Measurements from ENCODE around the gene BRPF3.

Gene BRPF3

GRCh38 chr6:36272234-36272633, 75.7 kb downstream of the BRPF3 start:
- DNase-seq: no peak

- DNase-seq: no peak
Measured at GRCh38 chr6:36273067-36273466, 76.5 kb downstream of the BRPF3 start.

- no peak for DNase-seq
Measured at GRCh38 chr6:36273802-36274514, 77.4 kb downstream of the BRPF3 start.

DNA sequence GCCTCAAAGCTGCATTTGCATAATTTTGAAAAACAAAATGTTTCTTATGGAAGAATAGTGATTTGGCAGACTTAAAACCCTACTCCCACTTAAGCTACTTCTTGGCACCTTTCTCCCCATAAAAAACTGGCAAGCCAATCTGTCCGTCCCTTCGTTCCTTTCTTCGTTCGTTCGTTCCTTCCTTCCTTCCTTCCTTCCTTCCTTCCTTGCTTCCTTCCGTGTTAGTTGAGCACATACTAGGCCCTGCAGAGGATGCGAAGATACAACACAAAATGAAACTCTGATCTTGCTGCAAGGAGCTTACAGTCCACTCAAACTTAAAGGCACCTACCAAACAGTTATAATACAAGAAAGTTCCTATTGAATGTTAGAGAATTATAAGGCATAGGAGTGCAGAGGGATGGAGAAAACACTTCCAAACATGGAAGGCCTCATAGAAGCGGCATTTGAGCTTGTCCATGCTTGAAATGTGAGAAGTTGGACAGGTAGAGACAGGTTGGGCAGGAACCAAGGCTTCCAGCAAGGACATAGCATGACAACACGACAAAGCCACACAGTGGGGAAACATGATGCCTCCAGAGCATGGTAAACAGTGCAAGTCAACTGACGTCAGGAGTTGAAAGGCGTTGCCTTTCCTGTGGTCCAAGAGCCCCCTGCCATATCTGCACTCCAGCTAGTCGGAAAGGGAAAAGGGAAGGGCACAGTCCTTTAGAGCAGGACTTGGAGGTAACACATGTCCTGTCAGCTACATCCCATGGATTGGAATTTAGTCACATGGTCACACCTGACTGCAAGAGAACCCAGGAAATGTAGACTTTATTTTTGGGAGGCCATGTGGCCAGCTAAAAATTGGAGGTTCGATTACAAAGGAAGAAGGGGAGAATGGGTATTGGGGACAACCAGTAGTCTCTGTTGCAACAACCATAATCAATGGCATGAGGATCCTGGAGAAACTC, 80.3 kb downstream of the BRPF3 start:
- DNase-seq: no peak

- DNase-seq: no peak
Measured at GRCh38 chr6:36277946-36278470, 81.5 kb downstream of the BRPF3 start.

DNA sequence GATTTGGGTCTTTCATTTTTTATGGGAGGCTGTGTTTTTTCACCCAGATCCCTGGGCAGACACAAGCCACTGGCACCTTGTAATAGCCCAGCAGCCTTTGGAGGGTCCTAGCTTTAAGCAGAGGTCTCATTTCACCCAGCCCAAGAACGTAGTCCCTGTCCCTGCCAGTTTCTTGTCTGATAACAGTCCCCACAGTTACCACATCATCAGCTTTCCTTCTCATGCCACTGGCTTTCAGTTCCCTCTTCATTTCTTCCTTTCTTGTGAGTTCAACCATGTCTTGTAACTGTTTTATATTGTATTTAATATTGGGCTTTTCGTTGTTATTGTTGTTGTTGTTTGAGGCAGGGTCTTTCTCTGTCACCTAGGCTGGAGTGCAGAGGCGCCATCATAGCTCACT, 83.9 kb downstream of the BRPF3 start:
- no peak for DNase-seq

DNA sequence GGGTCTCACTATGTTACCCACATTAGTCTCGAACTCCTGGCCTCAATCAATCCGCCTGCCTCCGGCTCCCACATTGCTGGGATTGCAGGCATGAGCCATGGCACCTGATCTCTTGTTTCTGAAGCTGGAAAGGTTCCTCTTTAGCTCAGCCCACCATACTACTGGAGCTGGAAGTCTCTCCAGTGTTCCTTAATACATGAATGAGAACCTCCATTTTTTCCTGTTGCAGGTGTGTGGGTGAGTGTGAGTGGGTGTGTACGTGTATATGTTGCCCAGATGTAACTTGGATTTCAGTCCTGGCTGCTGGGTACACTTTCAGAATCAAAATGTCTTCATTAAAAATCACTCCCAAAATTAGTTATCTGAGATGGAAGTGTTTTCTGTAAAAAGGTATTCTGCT, 84.4 kb downstream of the BRPF3 start:
- DNase-seq: no peak
